Lung microvascular endothelial cell (primary cell): ENCODE data around the gene GPS1. TPM values are rescaled to one million over a fixed set of nuclear protein-coding genes. Genes with fewer than 3 reads are reported as not detected.

Experiments
- DNase-seq, 2 donors: peaks; one replicate each; pipeline versions ENCODE4 v3.0.0 to v3.0.0-alpha.2; 2010; ENCODE audit warnings: low read depth in 2 of 2
- total RNA-seq: library from RNA; depleted of rRNA; stranded (reverse); fragments of >200 nt; gene quantifications from 2 replicates; pipeline ENCODE4 v1.2.1, GENCODE V29; 2014

GPS1 gene
- total RNA-seq, 1 donor from 2014 or later, result 64.1 TPM

DNA sequence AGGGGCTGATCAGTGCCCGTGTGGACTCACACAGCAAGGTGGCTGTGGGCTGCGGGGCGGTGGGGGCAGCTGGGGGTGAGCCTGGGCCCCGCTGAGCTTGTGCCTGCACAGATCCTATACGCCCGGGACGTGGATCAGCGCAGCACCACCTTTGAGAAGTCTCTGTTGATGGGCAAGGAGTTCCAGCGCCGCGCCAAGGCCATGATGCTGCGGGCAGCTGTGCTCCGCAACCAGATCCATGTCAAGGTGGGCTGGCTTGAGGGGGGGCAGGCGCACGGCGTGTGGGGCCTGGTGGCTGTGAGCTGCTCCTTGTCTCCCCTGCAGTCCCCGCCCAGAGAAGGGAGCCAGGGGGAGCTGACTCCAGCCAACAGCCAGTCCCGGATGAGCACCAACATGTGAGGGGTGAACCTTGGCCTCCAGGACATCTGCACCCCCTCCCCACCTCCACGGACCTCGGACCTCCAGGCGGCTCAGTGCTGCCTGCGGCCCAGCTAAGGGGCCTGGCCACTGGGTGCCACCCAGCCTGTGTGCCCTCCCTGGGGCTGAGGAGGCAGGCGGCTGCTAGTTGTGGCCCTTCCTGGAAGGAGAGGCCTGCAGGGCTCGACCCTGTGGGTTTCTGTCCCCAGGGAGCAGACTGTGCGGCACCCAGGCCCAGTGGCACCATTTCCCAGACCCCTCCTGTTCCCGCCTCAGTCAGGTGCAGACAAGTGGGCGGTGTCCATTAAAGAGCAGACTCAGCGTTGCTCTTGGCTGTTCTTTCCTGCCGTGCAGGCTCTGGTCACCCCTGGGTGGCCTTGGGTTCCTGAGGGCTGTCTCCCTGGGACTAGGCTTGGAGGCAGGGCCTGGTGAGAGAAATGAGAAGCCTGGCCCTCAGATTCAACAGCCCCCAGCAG lies 5.3 kb downstream of the GPS1 start:
- no peak for DNase-seq

- no peak for DNase-seq
Observed at GRCh38 chr17:82058230-82058854, 6.6 kb downstream of the GPS1 start.

GRCh38 chr17:82058855-82059249 lies 7.2 kb downstream of the GPS1 start:
- DNase-seq, result no peak

DNA sequence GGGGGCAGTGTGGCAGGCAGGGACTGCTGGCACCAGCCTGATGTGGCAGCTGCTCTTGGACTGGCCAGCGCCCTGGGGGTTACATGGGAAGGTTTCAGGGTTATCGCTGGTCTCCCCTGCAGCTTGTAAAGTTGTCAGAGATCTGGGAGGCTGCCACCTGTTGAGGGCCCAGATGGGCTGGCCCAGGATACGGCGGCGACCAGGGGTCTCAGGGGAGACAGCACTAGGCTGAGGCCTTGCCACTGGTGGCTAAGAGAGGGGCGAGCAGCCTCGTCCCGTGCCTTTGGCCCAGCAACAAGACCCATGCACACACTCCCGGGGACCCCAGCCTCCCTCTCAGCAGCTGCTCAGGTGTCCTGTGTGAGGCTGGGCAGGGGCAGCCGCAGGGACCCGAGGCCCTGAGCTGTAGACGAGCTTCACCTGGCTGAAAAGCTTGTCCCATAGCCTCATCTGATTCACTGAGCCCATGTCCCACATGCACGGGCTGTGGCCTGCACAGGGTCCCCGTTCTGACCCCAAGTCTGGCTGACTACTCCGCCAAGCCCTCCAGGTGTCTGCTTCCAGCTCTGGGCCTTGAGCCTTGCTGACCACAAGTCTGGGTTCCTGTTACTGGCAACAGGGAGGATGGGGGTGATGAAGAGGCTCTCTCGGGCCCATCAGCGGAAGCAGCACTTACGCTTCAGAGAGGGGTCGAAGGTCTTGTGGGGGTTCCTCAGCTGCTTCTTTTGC lies 7.7 kb downstream of the GPS1 start:
- DNase-seq, result no peak

- no peak for DNase-seq
Observed at GRCh38 chr17:82060001-82060380, 8.3 kb downstream of the GPS1 start.

GRCh38 chr17:82060614-82061013 lies 8.9 kb downstream of the GPS1 start:
- DNase-seq, result no peak

GRCh38 chr17:82061047-82061925 lies 9.6 kb downstream of the GPS1 start:
- no peak for DNase-seq

- peak in 1 of 2 donors; percentile 17 for DNase-seq
Observed at GRCh38 chr17:82062076-82062983, 10.6 kb downstream of the GPS1 start.

DNA sequence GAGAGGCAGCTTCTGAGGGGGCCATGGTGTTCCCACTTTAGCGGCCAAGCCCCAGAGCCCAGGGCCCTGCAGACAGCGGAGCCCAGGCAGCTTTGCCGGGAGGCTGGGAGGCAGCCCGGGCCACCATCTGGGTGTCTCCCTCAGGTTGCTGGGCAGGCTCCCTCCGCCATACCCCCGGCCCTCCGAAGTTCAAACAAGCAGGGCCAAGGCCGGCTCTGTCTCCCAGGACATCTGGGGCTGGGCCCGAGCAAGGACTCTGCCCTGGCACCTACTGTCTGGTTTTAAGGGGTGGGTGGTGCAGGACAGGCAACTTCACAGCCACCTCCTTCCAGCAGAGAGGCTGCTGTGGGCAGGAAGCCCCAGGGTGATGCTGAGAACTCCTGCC lies 11.3 kb downstream of the GPS1 start:
- DNase-seq, result no peak

GRCh38 chr17:82063424-82064415 lies 12.0 kb downstream of the GPS1 start:
- DNase-seq, result no peak

DNA sequence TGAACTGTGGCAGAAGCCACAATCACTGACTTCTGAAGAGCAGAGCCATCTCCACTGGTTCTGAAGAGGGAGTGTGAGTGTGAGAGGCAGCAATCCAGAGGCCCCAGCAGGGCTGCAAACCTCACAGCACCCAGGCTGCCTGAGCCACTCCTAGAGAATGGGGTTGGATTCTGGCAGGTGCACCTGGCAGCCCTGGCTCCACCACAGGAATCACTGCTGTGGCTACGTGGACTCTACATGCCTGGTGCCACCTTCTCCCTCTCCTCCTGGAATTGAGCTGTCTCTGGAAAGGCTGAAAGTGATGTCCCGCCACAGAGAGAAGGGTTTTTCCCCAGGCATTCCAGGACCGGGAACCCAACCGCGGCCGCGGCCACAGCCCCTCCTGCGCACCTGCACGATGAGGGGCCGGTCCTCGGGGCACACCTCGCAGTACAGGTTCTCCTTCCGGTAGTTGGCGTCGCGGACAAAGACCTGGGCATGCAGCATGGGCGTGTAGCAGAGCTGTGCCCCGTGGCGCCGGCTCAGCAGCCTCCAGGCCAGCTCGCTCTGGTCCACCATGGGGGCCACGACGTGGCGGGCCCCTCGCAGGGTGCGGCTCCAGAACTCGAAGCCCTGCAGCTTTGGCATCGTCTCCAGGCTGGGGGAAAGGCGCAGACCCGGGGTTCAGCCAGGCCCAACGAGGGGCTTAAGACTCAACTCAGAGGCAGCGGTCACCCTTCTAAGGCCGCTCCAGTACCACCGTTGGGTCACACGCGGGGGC lies 12.9 kb downstream of the GPS1 start:
- DNase-seq, result no peak

GRCh38 chr17:82065193-82065637 lies 13.5 kb downstream of the GPS1 start:
- DNase-seq, result peak; percentile 54 to 56

DNA sequence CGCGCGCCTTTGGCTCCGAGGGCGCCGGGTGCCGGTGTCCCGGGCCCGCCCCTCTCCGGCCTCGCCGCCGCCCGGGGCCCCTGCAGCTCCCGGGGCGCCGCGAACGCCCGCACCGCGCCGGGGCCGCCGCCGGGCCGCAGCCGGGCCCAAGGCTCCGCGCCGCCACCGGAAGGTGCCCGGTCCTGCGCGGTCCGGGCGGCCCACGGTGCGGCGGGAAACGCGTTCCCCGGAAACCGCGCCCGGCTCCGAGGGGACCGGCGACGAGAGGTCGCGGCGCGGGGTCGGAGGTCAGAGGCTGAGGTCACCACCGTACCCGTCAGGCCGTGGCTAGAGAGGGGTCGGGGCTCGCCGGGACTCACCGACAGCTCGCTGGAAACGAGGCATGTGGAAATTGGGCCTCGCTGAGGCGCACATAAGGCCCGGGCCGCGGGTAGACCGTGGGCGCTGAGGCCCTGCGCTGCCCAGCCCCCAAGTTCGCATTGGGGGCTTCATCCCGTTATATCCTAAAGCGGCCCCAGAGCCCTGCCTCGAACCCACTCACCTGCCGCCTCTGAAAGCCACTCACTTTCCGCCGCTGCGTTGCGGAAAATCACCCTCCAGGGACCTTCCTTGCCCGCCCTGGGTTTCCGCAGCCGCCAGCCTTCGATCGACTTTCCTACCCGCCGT lies 14.1 kb downstream of the GPS1 start, which contains the start of gene DUS1L:
Gene DUS1L (minus strand): TSS at position 167 of the 666 bp plus-strand sequence. CDS start 745 bp downstream, outside the sequence.
- peak; percentile 55 to 68 for DNase-seq

DNA sequence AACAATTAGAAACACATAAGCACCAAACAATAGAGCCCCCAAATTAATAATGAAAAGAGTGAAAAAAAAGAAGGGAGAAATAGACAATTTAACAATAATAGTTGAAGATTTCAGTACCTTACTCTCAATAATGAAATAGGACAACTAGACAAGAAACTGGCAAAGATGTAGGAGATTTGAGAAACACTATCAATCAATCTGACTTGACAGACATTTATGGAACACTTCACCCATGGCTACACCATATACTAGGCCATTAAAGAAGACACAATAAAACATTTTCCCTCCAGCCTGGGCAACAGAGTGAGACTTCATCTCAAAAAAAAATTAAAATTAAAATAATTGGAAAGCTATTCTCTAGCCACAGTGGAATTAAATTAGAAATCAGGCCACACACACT lies 18.9 kb downstream of the GPS1 start:
- no peak for DNase-seq

GRCh38 chr17:82072827-82073226 lies 21.1 kb downstream of the GPS1 start:
- DNase-seq, result no peak

DNA sequence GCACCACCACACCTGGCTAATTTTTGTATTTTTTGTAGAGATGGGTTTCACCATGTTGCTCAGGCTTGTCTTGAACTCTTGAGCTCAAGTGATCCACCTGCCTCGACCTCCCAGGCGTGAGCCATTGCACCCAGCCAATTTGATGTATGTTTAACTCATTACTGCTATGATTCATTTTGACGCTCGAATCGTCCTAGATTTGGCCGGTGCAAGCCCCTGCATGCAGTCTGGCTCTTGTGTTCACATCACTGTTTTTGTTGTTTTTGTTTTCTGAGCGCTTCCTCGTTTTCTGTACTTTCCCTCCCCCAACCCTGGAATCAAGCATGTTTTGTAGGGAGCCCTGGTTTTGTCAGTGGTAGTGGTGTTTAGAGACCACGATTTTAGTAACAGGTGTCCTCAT lies 21.7 kb downstream of the GPS1 start:
- no peak for DNase-seq

DNA sequence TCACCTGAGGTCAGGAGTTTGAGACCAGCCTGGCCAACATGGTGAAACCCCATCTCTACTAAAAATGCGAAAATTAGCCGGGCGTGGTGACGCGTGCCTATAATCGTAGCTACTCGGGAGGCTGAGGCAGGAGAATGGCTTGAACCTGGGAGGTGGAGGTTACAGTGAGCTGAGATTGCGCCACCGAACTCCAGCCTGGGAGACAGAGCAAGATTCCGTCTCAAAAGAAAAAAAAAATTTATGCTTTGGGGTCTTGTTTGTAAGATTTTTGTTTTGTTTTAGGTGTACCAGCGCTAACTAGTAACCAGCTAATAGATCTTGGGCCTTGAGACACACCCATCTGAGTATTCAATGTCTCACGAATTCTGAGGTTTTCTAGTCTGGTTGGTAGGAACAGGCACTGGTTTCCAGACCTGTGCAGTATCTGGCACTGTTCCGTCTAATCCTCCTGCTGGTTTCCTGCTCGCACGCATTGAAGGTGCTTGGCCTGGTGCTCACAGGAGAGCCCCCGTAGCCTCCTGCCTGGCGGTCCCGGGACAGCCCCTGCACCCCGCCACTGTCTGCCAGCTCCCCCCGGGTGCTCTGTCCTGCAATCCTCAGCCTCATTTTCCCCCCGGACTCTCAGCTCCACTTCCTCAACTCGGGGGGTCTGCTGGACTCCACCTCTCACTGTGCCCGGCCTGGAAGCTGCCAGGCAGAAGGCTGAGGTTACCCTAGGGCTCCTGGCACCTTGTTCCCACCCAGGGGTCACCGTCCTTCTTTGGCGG lies 24.5 kb downstream of the GPS1 start:
- no peak for DNase-seq
